ENCODE data around the gene ZBBX. TPM values are rescaled to one million over a fixed set of nuclear protein-coding genes. Genes with fewer than 3 reads are reported as not detected.

Gene ZBBX
- total and polyA plus RNA-seq, 10 of the 15 experiments (the other 5 are each of a cell fraction or from before 2014, with no cell fraction given): 0.01 to 0.34 (median 0.17) TPM; not detected in 6

DNA sequence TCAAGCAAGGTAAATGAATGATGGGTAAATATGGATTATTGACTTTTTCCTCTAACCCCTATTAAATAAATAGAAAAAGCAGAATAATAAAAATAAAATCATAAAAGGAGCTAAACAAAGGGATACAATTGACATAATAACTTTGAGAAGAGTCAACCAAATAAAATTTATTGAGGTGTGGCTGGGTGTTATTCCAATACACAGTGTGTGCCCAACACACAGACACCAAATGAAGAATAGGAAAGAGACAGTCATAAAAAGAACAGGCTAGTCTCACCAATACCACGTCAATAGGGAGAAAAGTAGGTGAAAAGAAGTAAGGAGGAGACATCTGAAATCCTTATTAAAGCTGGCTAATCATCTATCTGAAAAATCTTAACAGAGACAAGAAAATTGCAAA is 127.1 kb downstream of the ZBBX start:
- Histone ChIP-seq H3K9me3 (replicated peaks; ENCODE audit: control insufficient read depth, insufficient read depth, low read length) (no peaks in the 10 kb centered on the region), H3K27ac (ENCODE audit: control insufficient read depth, insufficient read depth) (no peak overlapping the region), H3K9ac (ENCODE audit: control insufficient read depth, insufficient read depth, low read length) (no peak overlapping the region), H2AFZ (ENCODE audit: control insufficient read depth, low read depth, low read length) (no peak overlapping the region), H3K4me3 (no peak overlapping the region), H3K4me1 (ENCODE audit: control insufficient read depth, insufficient read depth, low read length) (no peaks in the 10 kb centered on the region), H4K20me1 (ENCODE audit: control insufficient read depth, insufficient read depth) (no peaks in the 10 kb centered on the region), H3K4me2 (ENCODE audit: control insufficient read depth, insufficient read depth) (no peak overlapping the region), H3K27me3 (replicated peaks in 1 of 2; ENCODE audit: control insufficient read depth in 2 of 2, insufficient read depth in 2 of 2, low read length in 1 of 2) (no peaks in the 10 kb centered on the region), H3K79me2 (ENCODE audit: control insufficient read depth, insufficient read depth, low read length) (no peaks in the 10 kb centered on the region), H3K36me3 (ENCODE audit: control insufficient read depth in 2 of 2, insufficient read depth in 2 of 2, low read length in 1 of 2) (no peaks in the 10 kb centered on the region)
- CTCF ChIA-PET: no interaction called here
- DNase-seq (ENCODE audit: low read depth, low spot score) (no peak), FAIRE-seq (no peak), ATAC-seq (no peak)
- WGBS (ENCODE audit: insufficient coverage, insufficient replicate concordance, low lambda C conversion rate, missing lambda C conversion rate): 0% methylated on average over 1 of the region's 1 CpG
- in situ Hi-C loops (cut with MboI) (no loop called here), intact Hi-C loops (cut with micrococcal nuclease; ENCODE audit: unreplicated experiment) (no loop called here)
- BruUV-seq (replicated peaks): no TSS peak
- RAD21 ChIA-PET (ENCODE audit: unreplicated experiment): no interaction called here
- POLR2A ChIA-PET: no interaction called here
- SMC1A ChIA-PET (ENCODE audit: uncharacterized antibody, unreplicated experiment): interaction anchor here (0.8 kb wide), 1 partner anchor 20 kb away, joined by 3 read pairs; no protein-coding TSS in a partner anchor
- TF ChIP-seq, protein P1, sequence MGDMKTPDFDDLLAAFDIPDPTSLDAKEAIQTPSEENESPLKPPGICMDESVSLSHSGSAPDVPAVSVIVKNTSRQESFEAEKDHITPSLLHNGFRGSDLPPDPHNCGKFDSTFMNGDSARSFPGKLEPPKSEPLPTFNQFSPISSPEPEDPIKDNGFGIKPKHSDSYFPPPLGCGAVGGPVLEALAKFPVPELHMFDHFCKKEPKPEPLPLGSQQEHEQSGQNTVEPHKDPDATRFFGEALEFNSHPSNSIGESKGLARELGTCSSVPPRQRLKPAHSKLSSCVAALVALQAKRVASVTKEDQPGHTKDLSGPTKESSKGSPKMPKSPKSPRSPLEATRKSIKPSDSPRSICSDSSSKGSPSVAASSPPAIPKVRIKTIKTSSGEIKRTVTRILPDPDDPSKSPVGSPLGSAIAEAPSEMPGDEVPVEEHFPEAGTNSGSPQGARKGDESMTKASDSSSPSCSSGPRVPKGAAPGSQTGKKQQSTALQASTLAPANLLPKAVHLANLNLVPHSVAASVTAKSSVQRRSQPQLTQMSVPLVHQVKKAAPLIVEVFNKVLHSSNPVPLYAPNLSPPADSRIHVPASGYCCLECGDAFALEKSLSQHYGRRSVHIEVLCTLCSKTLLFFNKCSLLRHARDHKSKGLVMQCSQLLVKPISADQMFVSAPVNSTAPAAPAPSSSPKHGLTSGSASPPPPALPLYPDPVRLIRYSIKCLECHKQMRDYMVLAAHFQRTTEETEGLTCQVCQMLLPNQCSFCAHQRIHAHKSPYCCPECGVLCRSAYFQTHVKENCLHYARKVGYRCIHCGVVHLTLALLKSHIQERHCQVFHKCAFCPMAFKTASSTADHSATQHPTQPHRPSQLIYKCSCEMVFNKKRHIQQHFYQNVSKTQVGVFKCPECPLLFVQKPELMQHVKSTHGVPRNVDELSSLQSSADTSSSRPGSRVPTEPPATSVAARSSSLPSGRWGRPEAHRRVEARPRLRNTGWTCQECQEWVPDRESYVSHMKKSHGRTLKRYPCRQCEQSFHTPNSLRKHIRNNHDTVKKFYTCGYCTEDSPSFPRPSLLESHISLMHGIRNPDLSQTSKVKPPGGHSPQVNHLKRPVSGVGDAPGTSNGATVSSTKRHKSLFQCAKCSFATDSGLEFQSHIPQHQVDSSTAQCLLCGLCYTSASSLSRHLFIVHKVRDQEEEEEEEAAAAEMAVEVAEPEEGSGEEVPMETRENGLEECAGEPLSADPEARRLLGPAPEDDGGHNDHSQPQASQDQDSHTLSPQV (IDR thresholded peaks at IDR 0.05): no peak
- TF ChIP-seq ZNF384 (IDR thresholded peaks at IDR 0.05; ENCODE audit: borderline replicate concordance, low read depth, low read length) (no peak), KDM1A (IDR thresholded peaks at IDR 0.05; ENCODE audit: borderline replicate concordance) (no peak), NR2C2 (IDR thresholded peaks at IDR 0.05; ENCODE audit: borderline replicate concordance, control insufficient read depth, insufficient read length, low read depth) (no peak), NR2C1 (IDR thresholded peaks at IDR 0.05) (no peak), RAD51 (IDR thresholded peaks at IDR 0.05) (no peak), NFXL1 (IDR thresholded peaks at IDR 0.05; ENCODE audit: borderline replicate concordance) (no peak), TCF12 (IDR thresholded peaks at IDR 0.05; ENCODE audit: low read depth, low read length) (no peak), CREB1 (IDR thresholded peaks at IDR 0.05; ENCODE audit: low read depth) (no peak), ZNF207 (IDR thresholded peaks at IDR 0.05; ENCODE audit: borderline replicate concordance) (no peak), ATF7 (IDR thresholded peaks at IDR 0.05; ENCODE audit: low read depth) (no peak), SPI1 (IDR thresholded peaks at IDR 0.05; ENCODE audit: borderline replicate concordance, insufficient read depth, low read depth, low read length) (no peak)
- TF ChIP-seq, protein P2, sequence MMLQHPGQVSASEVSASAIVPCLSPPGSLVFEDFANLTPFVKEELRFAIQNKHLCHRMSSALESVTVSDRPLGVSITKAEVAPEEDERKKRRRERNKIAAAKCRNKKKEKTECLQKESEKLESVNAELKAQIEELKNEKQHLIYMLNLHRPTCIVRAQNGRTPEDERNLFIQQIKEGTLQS (IDR thresholded peaks at IDR 0.05; ENCODE audit: borderline replicate concordance, extremely low read depth, low read depth, low read length): no peak
- TF ChIP-seq, protein P3, sequence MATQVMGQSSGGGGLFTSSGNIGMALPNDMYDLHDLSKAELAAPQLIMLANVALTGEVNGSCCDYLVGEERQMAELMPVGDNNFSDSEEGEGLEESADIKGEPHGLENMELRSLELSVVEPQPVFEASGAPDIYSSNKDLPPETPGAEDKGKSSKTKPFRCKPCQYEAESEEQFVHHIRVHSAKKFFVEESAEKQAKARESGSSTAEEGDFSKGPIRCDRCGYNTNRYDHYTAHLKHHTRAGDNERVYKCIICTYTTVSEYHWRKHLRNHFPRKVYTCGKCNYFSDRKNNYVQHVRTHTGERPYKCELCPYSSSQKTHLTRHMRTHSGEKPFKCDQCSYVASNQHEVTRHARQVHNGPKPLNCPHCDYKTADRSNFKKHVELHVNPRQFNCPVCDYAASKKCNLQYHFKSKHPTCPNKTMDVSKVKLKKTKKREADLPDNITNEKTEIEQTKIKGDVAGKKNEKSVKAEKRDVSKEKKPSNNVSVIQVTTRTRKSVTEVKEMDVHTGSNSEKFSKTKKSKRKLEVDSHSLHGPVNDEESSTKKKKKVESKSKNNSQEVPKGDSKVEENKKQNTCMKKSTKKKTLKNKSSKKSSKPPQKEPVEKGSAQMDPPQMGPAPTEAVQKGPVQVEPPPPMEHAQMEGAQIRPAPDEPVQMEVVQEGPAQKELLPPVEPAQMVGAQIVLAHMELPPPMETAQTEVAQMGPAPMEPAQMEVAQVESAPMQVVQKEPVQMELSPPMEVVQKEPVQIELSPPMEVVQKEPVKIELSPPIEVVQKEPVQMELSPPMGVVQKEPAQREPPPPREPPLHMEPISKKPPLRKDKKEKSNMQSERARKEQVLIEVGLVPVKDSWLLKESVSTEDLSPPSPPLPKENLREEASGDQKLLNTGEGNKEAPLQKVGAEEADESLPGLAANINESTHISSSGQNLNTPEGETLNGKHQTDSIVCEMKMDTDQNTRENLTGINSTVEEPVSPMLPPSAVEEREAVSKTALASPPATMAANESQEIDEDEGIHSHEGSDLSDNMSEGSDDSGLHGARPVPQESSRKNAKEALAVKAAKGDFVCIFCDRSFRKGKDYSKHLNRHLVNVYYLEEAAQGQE (IDR thresholded peaks at IDR 0.05; ENCODE audit: low read depth, low read length): no peak
- TF ChIP-seq, protein P4, sequence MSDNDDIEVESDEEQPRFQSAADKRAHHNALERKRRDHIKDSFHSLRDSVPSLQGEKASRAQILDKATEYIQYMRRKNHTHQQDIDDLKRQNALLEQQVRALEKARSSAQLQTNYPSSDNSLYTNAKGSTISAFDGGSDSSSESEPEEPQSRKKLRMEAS (IDR thresholded peaks at IDR 0.05; ENCODE audit: low read depth, low read length): no peak
- TF ChIP-seq, protein P5, sequence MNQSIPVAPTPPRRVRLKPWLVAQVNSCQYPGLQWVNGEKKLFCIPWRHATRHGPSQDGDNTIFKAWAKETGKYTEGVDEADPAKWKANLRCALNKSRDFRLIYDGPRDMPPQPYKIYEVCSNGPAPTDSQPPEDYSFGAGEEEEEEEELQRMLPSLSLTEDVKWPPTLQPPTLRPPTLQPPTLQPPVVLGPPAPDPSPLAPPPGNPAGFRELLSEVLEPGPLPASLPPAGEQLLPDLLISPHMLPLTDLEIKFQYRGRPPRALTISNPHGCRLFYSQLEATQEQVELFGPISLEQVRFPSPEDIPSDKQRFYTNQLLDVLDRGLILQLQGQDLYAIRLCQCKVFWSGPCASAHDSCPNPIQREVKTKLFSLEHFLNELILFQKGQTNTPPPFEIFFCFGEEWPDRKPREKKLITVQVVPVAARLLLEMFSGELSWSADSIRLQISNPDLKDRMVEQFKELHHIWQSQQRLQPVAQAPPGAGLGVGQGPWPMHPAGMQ (IDR thresholded peaks at IDR 0.05; ENCODE audit: borderline replicate concordance): no peak
